ENCODE measurements around the gene DNAH10.

DNAH10 gene

DNA sequence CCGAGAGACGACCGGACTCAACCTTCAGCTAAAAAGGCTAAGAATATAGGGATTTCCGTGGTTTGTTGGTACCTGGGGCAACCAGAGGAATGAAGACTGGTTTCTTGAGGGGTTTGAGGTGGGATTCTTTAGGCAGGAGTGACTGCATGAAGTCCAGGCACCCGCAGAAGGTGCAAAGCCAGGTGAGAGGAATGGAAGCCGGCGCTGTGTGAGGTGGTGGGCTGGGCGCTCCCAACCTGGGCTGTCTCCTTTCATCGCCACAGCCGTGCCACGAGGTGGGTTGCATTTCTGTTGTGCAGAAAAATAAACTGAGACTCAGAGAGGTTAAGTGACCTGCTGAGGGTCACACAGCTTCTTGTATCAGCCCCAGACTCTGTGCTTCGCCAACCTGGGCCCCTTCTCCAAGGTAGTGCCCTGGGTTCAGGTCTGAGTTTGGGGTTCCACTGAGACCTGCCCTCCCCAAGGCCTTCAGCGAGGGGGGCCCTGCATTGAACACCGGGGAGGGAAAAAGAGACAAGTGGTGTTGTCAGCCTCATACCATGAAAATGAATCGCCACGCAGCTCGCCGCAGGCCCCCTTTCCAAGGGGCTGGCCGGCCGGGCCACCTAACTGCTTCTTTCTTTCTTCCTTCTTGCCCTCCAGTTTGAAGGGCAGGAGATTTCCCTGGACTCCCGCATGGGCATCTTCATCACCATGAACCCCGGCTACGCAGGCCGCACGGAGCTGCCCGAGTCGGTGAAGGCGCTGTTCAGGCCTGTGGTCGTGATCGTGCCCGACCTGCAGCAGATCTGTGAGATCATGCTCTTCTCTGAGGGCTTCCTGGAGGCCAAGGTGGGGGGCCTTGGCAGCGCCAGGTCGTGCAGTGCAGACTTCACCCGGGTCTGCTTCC is 88.4 kb downstream of the DNAH10 start:
- DNase-seq (ENCODE audit: low read depth): no peak
- H3K4me3 ChIP-seq (ENCODE audit: low read length): no peak overlapping the region
- TF ChIP-seq CTCF (IDR thresholded peaks at IDR 0.05; ENCODE audit: insufficient read depth, low read depth, low read length, missing control alignments): no peak

GRCh38 chr12:123853396-123854070 is 91.4 kb downstream of the DNAH10 start:
- TF ChIP-seq CTCF (IDR thresholded peaks at IDR 0.05; ENCODE audit: insufficient read depth, low read depth, low read length, missing control alignments): no peak
- DNase-seq (ENCODE audit: low read depth): no peak
- H3K4me3 ChIP-seq (ENCODE audit: low read length): no peak overlapping the region

GRCh38 chr12:123854232-123854631 is 92.1 kb downstream of the DNAH10 start:
- H3K4me3 ChIP-seq (ENCODE audit: low read length): no peak overlapping the region
- DNase-seq (ENCODE audit: low read depth): no peak
- TF ChIP-seq CTCF (IDR thresholded peaks at IDR 0.05; ENCODE audit: insufficient read depth, low read depth, low read length, missing control alignments): no peak

DNA sequence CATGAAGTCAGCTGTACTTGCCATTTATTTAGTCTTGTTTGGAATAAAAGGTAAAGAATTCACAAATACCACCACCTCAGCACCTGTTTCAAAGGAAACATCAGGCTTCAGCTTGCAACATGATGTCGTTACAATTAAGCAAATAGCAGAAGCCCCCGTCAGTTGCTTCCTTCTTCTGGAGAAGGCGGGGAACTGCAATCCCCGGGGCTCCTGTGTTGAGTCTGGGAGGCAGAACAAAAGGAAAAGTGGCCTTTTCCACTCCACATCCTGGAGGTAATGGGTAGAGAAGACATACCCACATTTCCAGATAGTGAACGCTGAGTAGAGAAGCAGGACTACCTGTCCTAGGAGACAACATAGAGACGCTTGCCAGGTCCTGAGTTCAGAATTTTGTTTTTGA is 92.8 kb downstream of the DNAH10 start:
- TF ChIP-seq CTCF (IDR thresholded peaks at IDR 0.05; ENCODE audit: insufficient read depth, low read depth, low read length, missing control alignments): no peak
- no peak overlapping the region for H3K4me3 ChIP-seq (ENCODE audit: low read length)
- no peak for DNase-seq (ENCODE audit: low read depth)

DNA sequence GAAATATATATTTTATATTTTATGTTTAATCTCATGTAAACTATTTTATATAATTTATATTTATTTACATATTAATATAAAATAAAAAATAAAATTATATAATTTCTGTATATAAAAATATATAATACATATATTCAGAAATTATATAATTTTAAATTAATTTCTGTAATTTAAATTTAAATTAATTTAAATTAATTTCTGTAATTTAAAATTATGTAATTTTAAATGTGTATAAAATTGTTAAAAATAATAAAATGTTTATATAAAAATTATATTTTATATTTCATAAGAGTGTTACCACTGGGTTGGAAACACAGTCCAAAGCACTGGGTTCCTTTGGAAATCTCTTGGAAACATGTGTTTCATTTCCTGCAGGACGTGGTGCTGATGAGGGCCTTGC is 94.6 kb downstream of the DNAH10 start:
- DNase-seq (ENCODE audit: low read depth): no peak
- no peak for TF ChIP-seq CTCF (IDR thresholded peaks at IDR 0.05; ENCODE audit: insufficient read depth, low read depth, low read length, missing control alignments)
- H3K4me3 ChIP-seq (ENCODE audit: low read length): no peak overlapping the region

GRCh38 chr12:123858176-123858575 is 96.1 kb downstream of the DNAH10 start:
- no peak for DNase-seq (ENCODE audit: low read depth)
- TF ChIP-seq CTCF (IDR thresholded peaks at IDR 0.05; ENCODE audit: insufficient read depth, low read depth, low read length, missing control alignments): no peak
- no peak overlapping the region for H3K4me3 ChIP-seq (ENCODE audit: low read length)
